D721Med (cell line): ENCODE measurements around the gene MZT2A.
"Not testable (repeated sequence)": the region's sequence is repeated elsewhere in the genome, so short reads cannot be mapped to it uniquely, and the experiment has no call there.

Experiments used
- DNase-seq: peaks from one replicate; pipeline ENCODE4 v3.0.0; 2011; ENCODE audit warnings: low spot score; ENCODE audit not compliant: insufficient read length
- FAIRE-seq: peaks from 2 replicates; lab custom pipeline; 2011; peaks lifted over from hg19 to GRCh38; lab: Jason Lieb, UNC
- CTCF ChIP-seq: IDR thresholded peaks from 2 replicates; pipeline ENCODE4 v1.5.1; 2012; ENCODE audit warnings: mild to moderate bottlenecking, control low read depth; ENCODE audit not compliant: insufficient read depth; ENCODE audit errors: missing control alignments

The MZT2A gene

DNA sequence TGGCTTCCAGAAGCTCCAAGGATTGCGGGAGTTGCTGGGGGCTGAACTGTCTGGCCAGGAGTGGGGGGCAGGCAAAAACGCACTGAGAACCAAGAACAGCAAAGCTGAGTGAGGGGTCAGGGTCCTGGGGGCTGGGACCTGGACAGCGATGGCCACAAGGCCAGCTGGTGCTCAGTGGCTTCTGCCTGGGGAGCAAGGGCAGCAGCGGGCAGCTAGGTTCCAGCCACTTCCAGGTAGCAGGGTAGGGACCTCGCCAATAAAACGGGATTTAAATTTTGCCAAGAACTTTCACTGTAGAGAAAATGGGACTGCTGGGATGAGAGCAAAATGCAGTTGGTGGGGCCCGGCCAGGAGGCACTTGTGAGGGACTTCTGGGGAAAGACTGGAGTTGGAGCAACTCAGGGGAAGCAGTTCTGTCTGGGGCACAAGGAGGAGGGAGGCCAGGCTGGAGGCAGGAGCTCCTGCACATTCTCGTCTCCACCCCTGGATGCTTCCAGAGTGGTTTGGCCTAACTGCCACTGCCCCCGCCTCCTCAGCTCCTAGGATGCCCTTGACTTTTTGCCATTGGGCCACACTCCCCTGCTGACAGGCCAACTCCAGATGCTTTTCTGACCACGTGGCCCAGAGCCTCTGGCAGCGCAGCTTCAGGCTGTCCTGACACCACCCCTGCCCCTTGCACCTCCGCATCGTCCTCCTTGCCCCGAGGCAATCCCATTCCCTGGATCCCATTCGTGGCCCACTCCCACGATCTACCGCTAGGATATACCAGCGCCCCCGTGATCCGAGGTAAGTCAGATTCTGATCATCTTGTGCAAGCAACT is 30.0 kb upstream of the MZT2A start:
- DNase-seq (no peak), FAIRE-seq (no peak)
- TF ChIP-seq CTCF: no peak

DNA sequence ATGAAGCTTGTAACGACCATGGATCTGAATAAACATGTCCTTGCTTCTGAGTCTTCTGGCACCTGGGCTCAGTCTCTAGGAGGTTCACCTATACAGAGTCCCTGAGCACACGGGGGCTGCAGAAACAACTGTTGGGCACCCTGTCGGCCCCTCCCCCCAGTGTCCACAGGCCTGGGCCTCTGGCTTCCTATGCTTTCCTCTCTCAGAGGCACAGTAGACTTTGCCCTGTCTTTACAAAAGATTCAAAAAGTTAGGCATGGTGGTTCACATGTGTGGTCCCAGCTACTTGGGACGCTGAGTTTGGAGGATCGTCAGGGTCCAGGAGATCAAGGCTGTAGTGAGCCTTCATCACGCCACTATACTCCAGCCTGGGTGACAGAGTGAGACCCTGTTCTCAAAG is 29.3 kb upstream of the MZT2A start:
- DNase-seq, FAIRE-seq: not testable (repeated sequence)

GRCh38 chr2:131520526-131520925 is 28.3 kb upstream of the MZT2A start:
- FAIRE-seq (no peak), DNase-seq (no peak)
- TF ChIP-seq CTCF: no peak

DNA sequence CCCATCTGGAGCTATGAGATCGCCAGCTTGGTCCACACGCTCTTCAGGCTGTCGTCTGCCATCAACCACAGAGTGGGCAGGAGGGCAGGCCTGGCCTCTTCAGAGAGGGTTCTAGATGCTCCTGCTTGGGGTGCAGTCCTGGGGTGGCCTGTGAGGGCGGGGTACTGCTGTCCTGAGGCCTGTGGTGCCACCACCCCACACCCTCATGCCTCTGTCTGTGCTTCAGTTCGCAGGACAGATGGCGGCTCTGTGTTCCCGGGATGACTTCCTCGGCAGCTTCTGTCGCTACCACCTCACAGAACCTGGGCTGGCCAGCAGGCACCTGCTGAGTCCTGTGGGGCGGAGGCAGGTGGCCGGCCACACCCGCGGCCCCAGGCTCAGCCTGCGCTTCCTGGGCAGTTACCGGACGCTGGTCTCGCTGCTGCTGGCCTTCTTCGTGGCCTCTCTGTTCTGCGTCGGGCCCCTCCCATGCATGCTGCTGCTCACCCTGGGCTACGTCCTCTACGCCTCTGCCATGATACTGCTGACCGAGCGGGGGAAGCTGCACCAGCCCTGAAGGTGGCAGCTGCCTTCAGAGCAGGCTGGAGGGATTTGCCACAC is 27.8 kb upstream of the MZT2A start:
- DNase-seq, FAIRE-seq: not testable (repeated sequence)

- DNase-seq (no peak), FAIRE-seq (no peak)
- no peak for TF ChIP-seq CTCF
These were observed 27.3 kb upstream of the MZT2A start for GRCh38 chr2:131519466-131519865.

- FAIRE-seq, DNase-seq: not testable (repeated sequence)
These were observed 26.3 kb upstream of the MZT2A start for GRCh38 chr2:131518531-131518930.

DNA sequence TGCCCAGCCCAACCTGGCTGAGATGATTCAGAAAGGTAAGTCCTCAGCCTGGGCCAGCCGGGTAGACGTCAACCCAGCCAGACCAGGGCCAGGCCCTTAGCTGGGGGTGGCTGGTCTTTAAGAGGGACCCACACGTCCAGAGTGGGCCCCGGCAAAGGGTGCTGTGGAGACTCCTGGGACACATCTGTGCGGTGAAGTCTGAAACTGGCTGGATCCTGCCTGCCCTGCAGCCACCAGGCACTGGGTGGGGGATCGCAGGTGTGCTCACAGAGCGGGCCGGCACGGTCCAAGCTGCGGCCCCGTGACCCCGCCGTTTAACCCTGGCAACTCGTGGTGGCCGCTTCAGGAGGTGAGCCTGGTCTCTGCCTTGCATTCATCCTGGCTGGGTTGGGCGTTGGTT is 25.7 kb upstream of the MZT2A start:
- FAIRE-seq, DNase-seq: not testable (repeated sequence)

- DNase-seq (no peak), FAIRE-seq (no peak)
- no peak for TF ChIP-seq CTCF
These were observed 25.1 kb upstream of the MZT2A start for GRCh38 chr2:131517106-131517831.

GRCh38 chr2:131516621-131517020 is 24.4 kb upstream of the MZT2A start:
- peak; percentile 36 for TF ChIP-seq CTCF

More at GRCh38 chr2:131516621-131517020, 24.4 kb upstream of the MZT2A start:
- FAIRE-seq, DNase-seq: not testable (repeated sequence)
